Neuron (in vitro differentiated cells): Measurements from ENCODE around the gene WFDC12.
"Not testable (repeated sequence)": the region's sequence is repeated elsewhere in the genome, so short reads cannot be mapped to it uniquely, and the experiment has no call there.

Experiments
- H2AFZ ChIP-seq: one replicate; pipeline ENCODE4 v1.6.1; 2013; ENCODE audit warnings: low read depth, mild to moderate bottlenecking, inconsistent platforms, low read length, moderate library complexity
- H3K27me3 ChIP-seq: one replicate; pipeline ENCODE4 v1.6.1; 2013; ENCODE audit warnings: low read length; ENCODE audit not compliant: insufficient read depth
- H3K36me3 ChIP-seq: one replicate; pipeline ENCODE4 v1.6.1; 2013; ENCODE audit warnings: low read length; ENCODE audit not compliant: insufficient read depth
- H3K4me1 ChIP-seq: one replicate; pipeline ENCODE4 v1.6.1; 2013; ENCODE audit warnings: low read length; ENCODE audit not compliant: insufficient read depth
- H3K4me3 ChIP-seq: 2 replicates; pipeline ENCODE4 v1.5.1; 2013; ENCODE audit warnings: mild to moderate bottlenecking, low read length, moderate library complexity
- H3K9me3 ChIP-seq: one replicate; pipeline ENCODE4 v1.6.1; 2013; ENCODE audit warnings: low read length

Gene WFDC12, protein sequence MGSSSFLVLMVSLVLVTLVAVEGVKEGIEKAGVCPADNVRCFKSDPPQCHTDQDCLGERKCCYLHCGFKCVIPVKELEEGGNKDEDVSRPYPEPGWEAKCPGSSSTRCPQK

DNA sequence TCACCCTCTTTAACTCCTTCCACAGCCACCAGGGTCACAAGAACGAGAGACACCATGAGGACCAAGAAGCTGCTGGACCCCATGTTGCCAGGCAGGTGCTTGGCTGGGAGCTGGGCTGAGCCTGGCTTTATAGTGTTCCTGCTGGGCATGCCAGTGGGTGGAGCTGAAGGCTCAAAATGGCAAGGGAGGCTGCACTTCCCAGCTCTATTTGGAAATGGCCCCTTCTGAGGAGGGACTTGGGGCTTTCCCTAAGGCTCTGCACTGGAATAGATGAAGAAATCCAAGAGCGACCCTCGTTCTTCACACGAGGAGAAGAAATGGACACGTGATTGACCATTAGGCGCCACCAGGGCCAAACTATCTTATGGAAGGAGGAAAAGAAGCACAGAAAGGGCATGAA, at the start of gene WFDC12:
Gene WFDC12, minus strand, starts transcription at position 101 of the 400 bp plus-strand sequence. Its CDS starts 18 bp downstream, at position 83.
- H3K9me3 ChIP-seq = no peaks in the 10 kb centered on the region
- no peaks in the 10 kb centered on the region for H3K36me3 ChIP-seq
- H3K4me3 ChIP-seq = no peak within 1 kb of the TSS
- no peaks in the 10 kb centered on the region for H3K4me1 ChIP-seq
- H2AFZ ChIP-seq = no peak within 1 kb of the TSS
- peaks cover 2% of the 10 kb centered on the region for H3K27me3 ChIP-seq

DNA sequence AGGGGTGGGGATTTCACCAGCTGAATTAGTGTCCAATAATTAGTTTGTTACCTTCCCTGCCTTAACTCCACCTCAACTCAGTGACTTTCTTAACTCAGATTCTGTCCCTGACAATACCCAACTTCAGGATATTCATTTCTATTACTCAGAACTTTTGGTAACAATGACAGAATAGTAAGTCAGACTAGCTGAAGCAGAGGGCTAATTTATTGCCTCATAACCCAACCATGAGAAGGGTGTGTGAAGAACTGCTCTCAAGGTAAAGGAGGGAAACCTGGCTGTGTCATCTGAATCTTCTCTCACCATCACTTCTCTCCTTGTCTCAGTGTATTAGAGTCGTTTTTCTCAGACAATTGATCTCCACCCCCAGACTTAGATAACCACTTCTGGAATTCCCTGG, 49.3 kb upstream of the WFDC12 start:
- Histone ChIP-seq H3K4me1 (no peaks in the 10 kb centered on the region), H3K27me3 (peaks cover 2% of the 10 kb centered on the region), H2AFZ (no peak overlapping the region), H3K36me3 (no peaks in the 10 kb centered on the region), H3K4me3 (no peak overlapping the region), H3K9me3 (no peaks in the 10 kb centered on the region)

DNA sequence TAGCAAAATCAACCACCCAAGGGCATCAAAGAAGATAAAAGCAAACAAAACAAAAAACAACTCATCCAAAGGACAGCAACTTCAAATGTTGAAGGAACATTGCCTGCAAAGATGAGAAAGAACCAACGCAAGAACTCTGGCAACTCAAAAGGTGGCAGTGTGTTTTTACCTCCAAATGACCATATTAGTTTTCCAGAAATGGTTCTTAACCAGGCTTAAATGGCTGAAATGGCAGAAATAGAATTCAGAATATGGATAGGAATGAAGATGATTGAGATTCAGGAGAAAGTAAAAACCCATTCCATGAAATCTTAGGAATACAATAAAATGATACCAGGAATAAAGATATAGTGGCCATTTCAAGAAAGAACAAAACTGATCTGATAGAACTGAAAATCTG, 40.6 kb upstream of the WFDC12 start:
- H3K27me3 ChIP-seq = no peaks in the 10 kb centered on the region
- H2AFZ ChIP-seq = no peak overlapping the region
- H3K36me3 ChIP-seq = no peaks in the 10 kb centered on the region
- peaks cover 2% of the 10 kb centered on the region for H3K9me3 ChIP-seq
- no peaks in the 10 kb centered on the region for H3K4me1 ChIP-seq
- H3K4me3 ChIP-seq = no peak overlapping the region

DNA sequence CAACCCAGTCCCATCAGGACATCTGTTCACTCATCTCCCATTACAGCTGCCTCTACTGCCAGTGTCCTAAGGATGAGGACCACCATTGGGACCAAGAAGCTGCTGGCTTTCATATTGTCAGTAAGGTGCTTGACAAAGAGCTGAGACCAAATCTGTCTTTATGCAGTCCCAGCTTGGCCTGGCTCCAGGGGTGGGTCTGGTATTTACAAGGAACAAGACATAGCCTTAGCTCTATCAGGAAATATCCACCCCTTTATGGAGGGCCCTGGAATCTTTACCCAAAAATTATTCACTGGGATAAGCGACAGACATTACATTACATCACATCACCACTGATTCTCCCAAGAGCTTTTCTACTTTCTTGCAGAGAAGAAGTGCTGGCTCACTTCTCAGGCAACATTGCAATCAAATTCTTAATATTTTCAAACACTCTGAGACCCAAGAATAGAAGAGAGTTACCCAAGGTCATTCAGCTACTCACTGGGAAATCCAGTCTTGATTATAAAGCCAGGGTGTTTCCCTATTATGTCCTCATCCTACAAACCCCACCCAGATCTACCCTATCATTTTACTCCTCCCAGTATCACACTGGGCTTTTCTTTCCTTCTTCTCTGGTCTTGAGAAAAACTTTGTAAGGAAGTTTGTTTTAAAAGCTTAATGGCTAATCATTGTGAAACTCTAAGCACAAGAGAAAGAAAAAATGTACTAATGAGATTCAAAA, 39.0 kb upstream of the WFDC12 start:
- no peak overlapping the region for H2AFZ ChIP-seq
- no peaks in the 10 kb centered on the region for H3K36me3 ChIP-seq
- no peaks in the 10 kb centered on the region for H3K27me3 ChIP-seq
- H3K4me3 ChIP-seq = no peak overlapping the region
- H3K9me3 ChIP-seq = peaks cover 2% of the 10 kb centered on the region
- no peaks in the 10 kb centered on the region for H3K4me1 ChIP-seq

DNA sequence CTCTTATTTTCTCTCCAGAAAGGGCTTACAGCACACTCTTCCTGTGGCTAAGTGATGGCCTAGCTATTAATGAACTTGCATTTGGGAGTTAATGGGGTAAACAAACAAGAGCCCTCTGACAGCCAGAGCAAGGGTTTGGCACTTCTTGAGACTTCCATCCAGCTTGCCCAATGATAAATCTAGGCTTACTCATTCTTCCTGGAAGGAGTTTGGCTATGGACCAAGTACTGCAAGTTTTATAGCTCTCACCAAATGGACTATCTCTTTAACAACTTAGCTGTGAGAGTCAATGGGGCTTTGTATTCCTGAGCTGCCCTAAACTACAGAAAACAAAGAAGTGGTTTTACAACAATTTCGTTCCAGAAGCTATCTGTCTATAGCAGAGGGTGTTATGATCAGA, 33.7 kb upstream of the WFDC12 start:
- H3K9me3 ChIP-seq = peaks cover 2% of the 10 kb centered on the region
- no peaks in the 10 kb centered on the region for H3K27me3 ChIP-seq
- H2AFZ ChIP-seq = no peak overlapping the region
- no peaks in the 10 kb centered on the region for H3K36me3 ChIP-seq
- no peak overlapping the region for H3K4me3 ChIP-seq
- H3K4me1 ChIP-seq = no peaks in the 10 kb centered on the region

DNA sequence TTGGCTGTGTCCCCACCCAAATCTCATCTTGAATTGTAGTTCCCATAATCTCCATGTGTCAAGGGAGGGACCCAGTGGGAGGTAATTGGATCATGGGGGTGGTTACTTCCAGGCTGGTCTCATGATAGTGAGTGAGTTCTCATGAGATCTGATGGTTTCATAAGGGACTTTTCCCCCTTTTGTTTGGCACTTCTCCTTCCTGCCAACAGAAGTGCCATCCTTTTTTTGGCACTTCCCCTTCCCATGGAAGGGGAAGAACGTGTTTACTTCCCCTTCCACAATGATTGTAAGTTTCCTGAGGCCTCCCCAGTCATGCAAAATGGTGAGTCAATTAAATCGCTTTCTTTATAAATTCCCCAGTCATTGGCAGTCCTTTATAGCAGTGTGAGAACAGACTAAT, 32.4 kb upstream of the WFDC12 start:
- Histone ChIP-seq H3K36me3 (no peaks in the 10 kb centered on the region), H3K27me3 (no peaks in the 10 kb centered on the region), H2AFZ (no peak overlapping the region), H3K4me1 (no peaks in the 10 kb centered on the region), H3K4me3 (no peak overlapping the region), H3K9me3 (no peaks in the 10 kb centered on the region)

DNA sequence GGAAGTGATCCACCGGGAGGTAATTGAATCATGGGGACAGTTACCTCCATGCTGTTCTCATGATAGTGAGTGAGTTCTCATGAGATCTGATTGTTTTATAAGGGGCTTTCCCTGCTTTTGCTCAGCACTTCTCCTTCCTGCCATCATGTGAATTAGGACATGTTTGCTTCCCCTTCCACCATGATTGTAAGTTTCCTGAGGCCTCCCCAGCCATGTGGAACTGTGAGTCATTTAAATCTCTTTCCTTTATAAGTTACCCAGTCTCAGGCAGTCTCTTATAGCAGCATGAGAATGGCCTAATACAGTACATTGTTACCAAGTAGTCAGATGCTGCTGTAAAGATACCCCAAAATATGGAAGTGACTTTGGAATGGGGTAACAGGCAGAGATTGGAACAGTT, 30.5 kb upstream of the WFDC12 start:
- not testable (repeated sequence) for H3K9me3 ChIP-seq, H2AFZ ChIP-seq, H3K36me3 ChIP-seq, H3K27me3 ChIP-seq, H3K4me3 ChIP-seq, H3K4me1 ChIP-seq

DNA sequence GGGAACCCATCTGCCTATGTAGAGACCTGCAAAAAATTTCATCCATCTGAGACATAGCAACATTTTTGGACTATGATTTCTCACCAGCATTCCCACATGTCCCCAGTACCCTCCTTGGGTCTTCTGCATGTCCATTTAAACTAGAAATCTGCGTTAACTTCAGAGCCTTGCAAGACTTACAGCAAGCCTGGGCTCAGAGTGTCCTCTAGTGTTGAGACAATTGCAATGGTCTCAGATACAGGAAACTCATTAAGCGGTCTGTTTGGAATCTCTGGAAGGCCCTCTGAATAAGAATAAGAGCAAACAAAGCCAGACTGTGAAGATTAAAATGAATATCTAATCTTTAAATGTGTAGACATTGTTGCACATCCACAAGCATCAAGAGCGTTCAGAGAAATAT, 29.9 kb upstream of the WFDC12 start:
- Histone ChIP-seq H3K36me3 (no peaks in the 10 kb centered on the region), H3K4me3 (no peak overlapping the region), H3K27me3 (no peaks in the 10 kb centered on the region), H3K4me1 (no peaks in the 10 kb centered on the region), H2AFZ (no peak overlapping the region), H3K9me3 (no peaks in the 10 kb centered on the region)

DNA sequence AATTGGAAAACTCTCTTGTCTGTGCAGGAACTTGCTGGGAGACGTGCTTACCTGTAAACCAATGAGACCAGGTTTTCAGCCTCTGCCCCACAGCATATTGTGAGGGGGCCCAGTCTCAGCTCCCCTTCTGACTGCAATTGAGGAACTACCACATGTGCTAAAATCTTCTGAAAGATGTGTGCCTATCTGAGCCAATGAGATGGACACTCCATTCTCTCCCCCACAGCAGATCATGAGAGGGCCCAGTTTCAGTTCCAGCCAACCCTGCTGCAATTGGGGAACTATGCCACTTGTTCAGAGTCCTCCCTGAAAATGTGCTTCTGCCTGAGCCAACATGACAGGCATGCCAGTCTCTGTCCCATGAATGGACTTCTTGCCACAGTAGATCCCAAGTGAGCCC, 29.5 kb upstream of the WFDC12 start:
- Histone ChIP-seq H3K36me3 (no peaks in the 10 kb centered on the region), H3K4me3 (no peak overlapping the region), H3K27me3 (no peaks in the 10 kb centered on the region), H3K4me1 (no peaks in the 10 kb centered on the region), H2AFZ (no peak overlapping the region), H3K9me3 (no peaks in the 10 kb centered on the region)

DNA sequence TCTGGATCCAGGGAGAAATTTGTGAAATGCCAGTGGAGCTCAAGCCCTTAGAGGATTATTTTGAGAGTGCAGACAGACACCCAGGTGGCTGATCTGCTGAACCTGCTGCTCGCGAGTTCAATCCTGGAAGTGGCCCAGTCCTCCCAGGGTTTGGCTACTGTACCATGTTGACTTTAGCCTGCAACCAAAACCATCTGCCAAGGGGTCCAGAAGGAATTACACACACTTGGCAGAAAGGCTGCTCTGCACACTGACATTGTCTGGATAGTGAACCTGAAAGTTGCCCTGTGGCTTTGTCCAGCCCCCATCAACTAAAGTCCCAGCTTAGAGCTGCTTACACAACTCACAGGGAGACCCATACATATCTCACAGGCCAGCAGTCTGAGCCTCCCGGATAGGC, 28.9 kb upstream of the WFDC12 start:
- Histone ChIP-seq H3K27me3 (no peaks in the 10 kb centered on the region), H2AFZ (no peak overlapping the region), H3K9me3 (no peaks in the 10 kb centered on the region), H3K36me3 (no peaks in the 10 kb centered on the region), H3K4me3 (no peak overlapping the region), H3K4me1 (no peaks in the 10 kb centered on the region)

DNA sequence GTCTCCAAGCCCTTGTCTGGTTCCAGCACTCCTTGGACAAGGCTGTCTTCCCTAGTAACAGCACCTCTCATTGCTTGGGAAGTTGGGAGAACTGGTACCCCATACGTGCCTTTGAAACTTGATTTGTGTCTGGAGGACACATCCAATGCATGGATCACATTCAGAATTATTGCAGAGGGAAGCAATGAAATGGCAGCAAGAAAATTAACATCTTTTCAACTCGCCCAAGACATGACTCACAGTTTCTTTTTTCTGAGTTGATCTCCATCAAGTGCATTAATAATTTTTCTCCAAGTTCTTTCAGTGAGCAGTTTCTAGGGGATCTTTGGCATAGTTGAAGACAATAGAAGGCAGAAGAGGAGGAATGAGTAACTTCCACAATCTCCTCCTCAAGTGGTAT, 28.1 kb upstream of the WFDC12 start:
- H3K27me3 ChIP-seq = no peaks in the 10 kb centered on the region
- no peaks in the 10 kb centered on the region for H3K4me1 ChIP-seq
- no peaks in the 10 kb centered on the region for H3K9me3 ChIP-seq
- no peak overlapping the region for H2AFZ ChIP-seq
- no peaks in the 10 kb centered on the region for H3K36me3 ChIP-seq
- no peak overlapping the region for H3K4me3 ChIP-seq

DNA sequence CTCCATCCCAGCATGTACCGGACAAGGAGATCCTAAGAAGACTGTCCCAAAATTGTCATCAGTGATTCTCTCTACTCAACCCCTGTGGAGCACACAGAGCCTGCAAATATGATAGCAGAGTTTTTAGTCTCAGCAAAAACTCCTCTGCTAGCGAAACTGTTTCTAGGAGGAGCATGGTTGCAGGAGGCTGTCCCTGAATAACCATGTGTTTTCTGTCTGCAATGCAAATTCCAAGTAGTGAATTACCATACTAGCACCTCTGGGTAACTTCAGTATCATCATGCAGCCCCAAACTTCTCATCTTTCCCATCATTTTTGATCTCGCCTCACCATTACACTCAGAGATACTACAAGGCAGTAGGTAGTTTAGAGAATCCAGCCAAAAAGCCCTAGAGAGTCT, 24.8 kb upstream of the WFDC12 start:
- H3K4me3 ChIP-seq = no peak overlapping the region
- no peaks in the 10 kb centered on the region for H3K9me3 ChIP-seq
- H3K36me3 ChIP-seq = no peaks in the 10 kb centered on the region
- no peaks in the 10 kb centered on the region for H3K4me1 ChIP-seq
- peaks cover 9% of the 10 kb centered on the region for H3K27me3 ChIP-seq
- H2AFZ ChIP-seq = no peak overlapping the region

DNA sequence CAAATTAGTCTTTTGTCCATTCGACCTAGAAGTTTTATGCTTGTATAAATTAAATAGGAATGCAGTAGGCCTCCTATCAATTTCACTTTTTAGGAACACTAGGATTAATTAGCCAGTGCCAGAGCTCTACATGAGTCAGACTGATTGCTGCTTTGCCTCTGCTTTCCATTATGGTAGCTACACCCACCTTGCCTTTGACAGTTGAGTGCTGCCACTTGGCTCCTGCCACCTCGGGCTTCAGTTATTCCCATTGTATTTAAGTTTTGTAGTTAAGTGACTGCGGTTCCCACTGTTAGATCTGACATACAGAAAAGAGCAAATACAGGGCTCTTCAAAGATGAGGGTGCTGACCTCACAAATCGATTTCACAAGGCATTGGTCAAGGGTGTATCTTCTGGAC, 16.6 kb upstream of the WFDC12 start:
- no peak overlapping the region for H3K4me3 ChIP-seq
- no peak overlapping the region for H2AFZ ChIP-seq
- H3K36me3 ChIP-seq = no peaks in the 10 kb centered on the region
- H3K27me3 ChIP-seq = peaks cover 11% of the 10 kb centered on the region
- H3K9me3 ChIP-seq = no peaks in the 10 kb centered on the region
- H3K4me1 ChIP-seq = no peaks in the 10 kb centered on the region

DNA sequence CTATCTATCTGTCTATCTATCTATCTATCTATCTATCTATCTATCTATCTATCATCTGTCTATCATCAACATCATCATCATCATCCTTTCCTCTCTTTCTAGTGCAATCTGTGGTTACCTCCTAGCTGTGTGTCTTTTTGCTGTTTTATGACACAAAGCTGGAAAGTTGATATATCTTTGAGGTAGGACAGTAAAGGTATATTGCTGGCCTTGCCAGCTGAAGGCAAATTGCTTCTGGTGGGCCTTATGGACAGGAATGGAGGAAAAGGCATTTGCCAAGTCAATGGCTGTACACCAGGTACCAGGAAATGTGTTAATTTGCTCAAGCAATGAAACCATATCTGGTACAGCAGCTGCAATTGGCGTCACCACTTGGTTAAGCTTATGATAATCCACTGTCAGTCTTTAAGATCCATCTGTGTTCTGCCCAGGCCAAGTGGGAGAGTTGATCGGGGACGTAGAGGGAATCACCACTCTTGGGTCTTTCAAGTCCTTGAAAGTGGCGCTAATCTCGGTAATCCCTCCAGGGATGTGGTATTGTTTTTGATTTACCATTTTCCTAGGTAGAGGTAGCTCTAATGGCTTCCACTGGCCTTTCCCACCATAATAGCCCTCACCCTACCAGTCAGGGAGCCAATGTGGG, 15.6 kb upstream of the WFDC12 start:
- not testable (repeated sequence) for H3K9me3 ChIP-seq, H3K36me3 ChIP-seq, H3K4me3 ChIP-seq, H3K27me3 ChIP-seq, H3K4me1 ChIP-seq, H2AFZ ChIP-seq
